ENCODE data around the gene FGD4.

- TF ChIP-seq, protein P1, sequence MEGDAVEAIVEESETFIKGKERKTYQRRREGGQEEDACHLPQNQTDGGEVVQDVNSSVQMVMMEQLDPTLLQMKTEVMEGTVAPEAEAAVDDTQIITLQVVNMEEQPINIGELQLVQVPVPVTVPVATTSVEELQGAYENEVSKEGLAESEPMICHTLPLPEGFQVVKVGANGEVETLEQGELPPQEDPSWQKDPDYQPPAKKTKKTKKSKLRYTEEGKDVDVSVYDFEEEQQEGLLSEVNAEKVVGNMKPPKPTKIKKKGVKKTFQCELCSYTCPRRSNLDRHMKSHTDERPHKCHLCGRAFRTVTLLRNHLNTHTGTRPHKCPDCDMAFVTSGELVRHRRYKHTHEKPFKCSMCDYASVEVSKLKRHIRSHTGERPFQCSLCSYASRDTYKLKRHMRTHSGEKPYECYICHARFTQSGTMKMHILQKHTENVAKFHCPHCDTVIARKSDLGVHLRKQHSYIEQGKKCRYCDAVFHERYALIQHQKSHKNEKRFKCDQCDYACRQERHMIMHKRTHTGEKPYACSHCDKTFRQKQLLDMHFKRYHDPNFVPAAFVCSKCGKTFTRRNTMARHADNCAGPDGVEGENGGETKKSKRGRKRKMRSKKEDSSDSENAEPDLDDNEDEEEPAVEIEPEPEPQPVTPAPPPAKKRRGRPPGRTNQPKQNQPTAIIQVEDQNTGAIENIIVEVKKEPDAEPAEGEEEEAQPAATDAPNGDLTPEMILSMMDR (IDR thresholded peaks at IDR 0.05), result no peak
- TF ChIP-seq POLR2A (IDR thresholded peaks at IDR 0.05), result no peak
These were observed 136.1 kb downstream of the FGD4 start for GRCh38 chr12:32535288-32535999.
